K562 (cell line): Measurements from ENCODE around the gene EML1. TPM values are rescaled to one million over a fixed set of nuclear protein-coding genes. Genes with fewer than 3 reads are reported as not detected.

ENCODE experiments used
- ATAC-seq: fragments of 200-7000 bp; cut with Tn5 transposase; 3 replicates; pipeline ENCODE4 v1.9.1; 2020; ENCODE audit warnings: moderate library complexity
- BruUV-seq: library from RNA; stranded (reverse); fragments of 400-500 nt; replicated peaks from 2 replicates; lab custom pipeline; 2021; lab: Mats Ljungman, UMichigan
- CTCF ChIA-PET: fragments of 300-600 bp; formaldehyde crosslinking; extraction: SDS; loops from one replicate; lab custom pipeline; 2021; ENCODE audit warnings: low intra/inter-chr PET ratio; lab: Yijun Ruan, JAX
- POLR2A ChIA-PET: fragments of 300-600, 350-650 bp; sonication (Branson Sonifier 250); formaldehyde crosslinking; extraction: SDS; loops from one replicate; lab custom pipeline; 2021; ENCODE audit warnings: antibody characterized with exemption, inconsistent platforms; lab: Yijun Ruan, JAX
- DNase-seq, 4 experiments: peaks; one replicate each; pipeline versions ENCODE4 v3.0.0 to v3.0.0-alpha.2; 2011 to 2018; ENCODE audit warnings: low spot score in 3 of 4, mixed read lengths in 3 of 4; ENCODE audit errors: extremely low read depth in 1 of 4
- FAIRE-seq: peaks from 2 replicates; lab custom pipeline; 2011; peaks lifted over from hg19 to GRCh38; lab: Jason Lieb, UNC
- H2AFZ ChIP-seq: 2 replicates; pipeline ENCODE4 v1.6.0; 2011; ENCODE audit warnings: low read depth, low read length, control low read depth, inconsistent platforms
- H3K27ac ChIP-seq: fragments of 200-600 bp; 3 replicates; pipeline ENCODE4 v1.8.0; 2011; ENCODE audit warnings: low read depth, mild to moderate bottlenecking, control low read depth, inconsistent platforms, low read length, moderate library complexity, mixed read lengths; ENCODE audit errors: extremely low read depth
- H3K27me3 ChIP-seq, 2 experiments: fragments of 300-600 bp in 1 of 2; 2 replicates in 1 of 2; 3 replicates in 1 of 2; pipeline versions ENCODE4 v1.6.0 to v1.8.0; 2011; ENCODE audit warnings: inconsistent platforms in 2 of 2, low read length in 2 of 2, mild to moderate bottlenecking in 1 of 2, mixed read lengths in 1 of 2, moderate library complexity in 1 of 2; ENCODE audit not compliant: control insufficient read depth in 2 of 2, insufficient read depth in 2 of 2
- H3K36me3 ChIP-seq: fragments of 300-600 bp; 3 replicates; pipeline ENCODE4 v1.8.0; 2011; ENCODE audit warnings: mild to moderate bottlenecking, low read length, inconsistent platforms; ENCODE audit not compliant: control insufficient read depth, insufficient read depth
- H3K4me1 ChIP-seq, 2 experiments: fragments of 200-600 bp in 1 of 2; replicated peaks in 1 of 2; 2 replicates in 1 of 2; 3 replicates in 1 of 2; pipeline versions ENCODE4 v1.5.1 to v1.8.0; 2011; ENCODE audit warnings: inconsistent platforms in 2 of 2, low read length in 2 of 2, mild to moderate bottlenecking in 1 of 2, mixed read lengths in 1 of 2, moderate library complexity in 1 of 2; ENCODE audit not compliant: control insufficient read depth in 2 of 2, insufficient read depth in 2 of 2
- H3K4me2 ChIP-seq: 2 replicates; pipeline ENCODE4 v1.6.1; 2011; ENCODE audit warnings: low read length, control low read depth, inconsistent platforms, mixed read lengths; ENCODE audit not compliant: insufficient read depth
- H3K4me3 ChIP-seq: fragments of 200-600 bp; sonication (generic), shearing (Covaris generic); 2 replicates; pipeline ENCODE4 v1.5.1; 2016; ENCODE audit warnings: control low read depth, inconsistent platforms
- H3K79me2 ChIP-seq: fragments of 200-600 bp; 3 replicates; pipeline ENCODE4 v1.8.0; 2011; ENCODE audit warnings: low read length, inconsistent platforms; ENCODE audit not compliant: control insufficient read depth, insufficient read depth
- H3K9ac ChIP-seq, 2 experiments: 2 replicates each; pipeline versions ENCODE4 v1.6.0 to v1.6.1; 2011; ENCODE audit warnings: low read depth in 2 of 2, low read length in 2 of 2, control low read depth in 1 of 2, inconsistent platforms in 1 of 2, mild to moderate bottlenecking in 1 of 2, mixed read lengths in 1 of 2; ENCODE audit not compliant: insufficient read depth in 1 of 2
- H3K9me1 ChIP-seq: one replicate; pipeline ENCODE4 v1.6.0; 2011; ENCODE audit warnings: inconsistent platforms, mild to moderate bottlenecking, low read length, moderate library complexity; ENCODE audit not compliant: control insufficient read depth, insufficient read depth
- H3K9me3 ChIP-seq: replicated peaks from 2 replicates; pipeline ENCODE4 v1.5.1; 2011; ENCODE audit warnings: low read depth, low read length, inconsistent platforms; ENCODE audit not compliant: control insufficient read depth, insufficient read depth
- H4K20me1 ChIP-seq: replicated peaks from 2 replicates; pipeline ENCODE4 v1.6.1; 2011; ENCODE audit warnings: low read length, inconsistent platforms, mixed read lengths; ENCODE audit not compliant: control insufficient read depth, insufficient read depth
- CBFA2T3 ChIP-seq: fragments of 450-650 bp; IDR thresholded peaks from 2 replicates; pipeline ENCODE4 v1.6.1; 2017
- PPARD ChIP-seq: fragments of 250-450 bp; sonication (Bioruptor Pico); IDR thresholded peaks from 2 replicates; pipeline ENCODE4 v1.8.0; 2022; ENCODE audit warnings: inconsistent platforms, mild to moderate bottlenecking, moderate library complexity
- PRPF4 ChIP-seq: fragments of 200-400 bp; formaldehyde crosslinking; IDR thresholded peaks from one replicate; pipeline ENCODE4 v1.6.1; 2017; ENCODE audit warnings: low read length, low read depth, mild to moderate bottlenecking; ENCODE audit not compliant: insufficient read depth, poor library complexity, severe bottlenecking
- SAFB ChIP-seq: fragments of 200-400 bp; formaldehyde crosslinking; IDR thresholded peaks from 2 replicates; pipeline ENCODE4 v1.6.1; 2017; ENCODE audit warnings: low read depth, low read length, borderline replicate concordance
- SMAD1 ChIP-seq: fragments of 150-350 bp; IDR thresholded peaks from 2 replicates; pipeline ENCODE4 v1.6.1; 2014; ENCODE audit warnings: low read length, low read depth; ENCODE audit not compliant: partially characterized antibody
- TEAD4 ChIP-seq, 2 experiments: sonication (generic) in 1 of 2; formaldehyde crosslinking in 1 of 2; IDR thresholded peaks; 2 replicates each; pipeline versions ENCODE4 v1.6.1 to v1.8.0; 2012 to 2022; ENCODE audit warnings: borderline replicate concordance in 1 of 2, inconsistent platforms in 1 of 2, low read length in 1 of 2, mild to moderate bottlenecking in 1 of 2, missing genetic modification reagents in 1 of 2
- VEZF1 ChIP-seq: fragments of 200-800 bp; sonication (Bioruptor generic); IDR thresholded peaks from 2 replicates; pipeline ENCODE4 v1.6.1; 2017; ENCODE audit warnings: missing genetic modification characterization, missing compliant biosample characterization
- ZBTB5 ChIP-seq: fragments of 450-650 bp; IDR thresholded peaks from 2 replicates; pipeline ENCODE4 v1.6.1; 2017; ENCODE audit warnings: antibody characterized with exemption
- ZFP30 ChIP-seq: fragments of 250-450 bp; sonication (Bioruptor Pico); IDR thresholded peaks from 2 replicates; pipeline ENCODE4 v1.8.0; 2022; ENCODE audit warnings: moderate library complexity, mild to moderate bottlenecking, inconsistent platforms, borderline replicate concordance
- ZNF140 ChIP-seq: fragments of 250-450 bp; sonication (Bioruptor Pico); IDR thresholded peaks from 2 replicates; pipeline ENCODE4 v1.8.0; 2021; ENCODE audit warnings: moderate library complexity, mild to moderate bottlenecking, inconsistent platforms
- ZNF23 ChIP-seq: fragments of 250-450 bp; sonication (Bioruptor Pico); IDR thresholded peaks from 2 replicates; pipeline ENCODE4 v1.4.0; 2020; ENCODE audit warnings: mild to moderate bottlenecking
- ZNF253 ChIP-seq: fragments of 250-450 bp; sonication (Bioruptor Pico); conservative IDR thresholded peaks from 2 replicates; pipeline ENCODE4 v1.6.1; 2021; ENCODE audit warnings: mild to moderate bottlenecking
- ZNF518B ChIP-seq: fragments of 250-450 bp; sonication (Bioruptor Pico); IDR thresholded peaks from 2 replicates; pipeline ENCODE4 v1.5.0; 2021; ENCODE audit warnings: mild to moderate bottlenecking, moderate library complexity
- ZNF57 ChIP-seq: fragments of 450-650 bp; formaldehyde crosslinking; IDR thresholded peaks from 2 replicates; pipeline ENCODE4 v1.4.0; 2020; ENCODE audit warnings: mild to moderate bottlenecking, moderate library complexity
- ZNF584 ChIP-seq: fragments of 200-800 bp; sonication (Bioruptor generic); IDR thresholded peaks from 2 replicates; pipeline ENCODE4 v1.6.1; 2016; ENCODE audit warnings: low read depth, mild to moderate bottlenecking, missing genetic modification characterization, missing compliant biosample characterization
- WGBS: fragments of 100-300 bp; shearing (Covaris generic); methylation state at CpG from one replicate; pipeline ENCODE4 v1.1.6; 2016; ENCODE audit warnings: low coverage, mixed read lengths; ENCODE audit not compliant: insufficient coverage; ENCODE audit errors: missing lambda C conversion rate; 5-methylcytosine and 5-hydroxymethylcytosine counted together
- in situ Hi-C: fragments of 300-500 bp; cut with MboI; formaldehyde crosslinking; loops from 4 replicates; pipeline ENCODE4 v1.15.0; 2018; ENCODE audit warnings: inconsistent platforms, mixed read lengths
- intact Hi-C: fragments of 100-400 bp; cut with micrococcal nuclease; formaldehyde crosslinking; loops from 2 replicates; pipeline ENCODE4 v1.14.2; 2022
- polyA plus RNA-seq, 8 experiments: library from polyadenylated mRNA; depleted of rRNA in 4 of 8; stranded (reverse) in 5 of 8; unstranded in 3 of 8; fragments of >200 nt; fragmentation: Nextera tagmentation in 2 of 8; fragmentation: Illumina TruSeq in 1 of 8; extraction: Ambion mirVana in 2 of 8; extraction: Trizol in 1 of 8; gene quantifications; 2 replicates each; pipeline versions ENCODE4 v1.2.1 to v1.2.3, GENCODE V29; 2011 to 2014; ENCODE audit warnings: inconsistent platforms in 1 of 8, missing spikeins in 1 of 8
- total RNA-seq, 7 experiments: library from RNA; depleted of rRNA in 6 of 7; stranded (reverse); fragments of >200 nt in 6 of 7; fragmentation: Illumina TruSeq in 2 of 7; extraction: Trizol in 2 of 7; gene quantifications; 2 replicates each; pipeline versions ENCODE4 v1.2.1 to v1.2.3, GENCODE V29; 2011 to 2021; ENCODE audit warnings: low replicate concordance in 1 of 7

The EML1 gene
- total and polyA plus RNA-seq, 9 of the 15 experiments (the other 6 are each of a cell fraction or from before 2014, with no cell fraction given), result 0.01 to 0.35 (median 0.07) TPM; not detected in 2

GRCh38 chr14:99961826-99962518 lies 168.8 kb downstream of the EML1 start:
- H3K9me1 ChIP-seq, result no peaks in the 10 kb centered on the region
- no peaks in the 10 kb centered on the region for H3K36me3 ChIP-seq
- intact Hi-C loops (no loop called here), in situ Hi-C loops (no loop called here)
- H3K9ac ChIP-seq, result no peak overlapping the region
- no peaks in the 10 kb centered on the region for H3K79me2 ChIP-seq
- DNase-seq (no peak), FAIRE-seq (no peak), ATAC-seq (no peak)
- peaks cover 10 to 18% of the 10 kb centered on the region in 2 experiments; a peak in 3 of 5 replicates for H3K27me3 ChIP-seq
- H3K4me3 ChIP-seq, result no peak overlapping the region
- no peak overlapping the region for H3K27ac ChIP-seq
- H3K4me1 ChIP-seq, result no peaks in the 10 kb centered on the region; a peak in 1 of 5 replicates
- ChIA-PET CTCF (no interaction called here), POLR2A (no interaction called here)
- H4K20me1 ChIP-seq, result no peaks in the 10 kb centered on the region
- H3K9me3 ChIP-seq, result no peaks in the 10 kb centered on the region
- 10% methylated on average over 17 of the region's 18 CpGs for WGBS
- H3K4me2 ChIP-seq, result no peak overlapping the region
- no peak overlapping the region for H2AFZ ChIP-seq
- no TSS peak for BruUV-seq
- no peak for TF ChIP-seq ZNF584 (CRISPR knock-in tag)
- TF ChIP-seq SMAD1, result no peak
- no peak for TF ChIP-seq TEAD4 (IDR thresholded peaks at IDR 0.05; ENCODE audit: low read length)
- TF ChIP-seq TEAD4 (CRISPR knock-in tag; IDR thresholded peaks at IDR 0.05; ENCODE audit: borderline replicate concordance), result no peak
- no peak for TF ChIP-seq SAFB
- TF ChIP-seq PRPF4, result no peak
- no peak for TF ChIP-seq CBFA2T3
- TF ChIP-seq VEZF1 (CRISPR knock-in tag), result no peak
- TF ChIP-seq ZNF140 (CRISPR knock-in tag), result no peak
- TF ChIP-seq ZNF253 (CRISPR knock-in tag), result no peak
- no peak for TF ChIP-seq ZNF23 (CRISPR knock-in tag)
- no peak for TF ChIP-seq ZFP30 (CRISPR knock-in tag)
- no peak for TF ChIP-seq ZNF57
- no peak for TF ChIP-seq ZNF518B
- TF ChIP-seq PPARD (CRISPR knock-in tag), result no peak
- TF ChIP-seq ZBTB5, result no peak
